AG04449 (cell line): Measurements from ENCODE around the gene LYPD6.

ENCODE experiments used
- CTCF ChIA-PET: fragments of 350-600 bp; formaldehyde crosslinking; extraction: SDS; loops from one replicate; lab custom pipeline; 2021; ENCODE audit warnings: antibody characterized with exemption; lab: Yijun Ruan, JAX
- POLR2A ChIA-PET: fragments of 400-600, 350-600 bp; formaldehyde crosslinking; extraction: SDS; loops from one replicate; lab custom pipeline; 2020; ENCODE audit warnings: antibody characterized with exemption, inconsistent platforms; lab: Yijun Ruan, JAX
- DNase-seq: peaks from one replicate; pipeline ENCODE4 v3.0.0-alpha.2; 2010; ENCODE audit warnings: low read depth, low spot score
- H3K4me3 ChIP-seq: 2 replicates; pipeline ENCODE4 v1.5.1; 2011; ENCODE audit warnings: low read depth, mild to moderate bottlenecking, control low read depth, low read length
- TF ChIP-seq, protein P1 (sequence below): IDR thresholded peaks from one replicate; pipeline ENCODE4 v1.5.1; 2011; ENCODE audit warnings: mild to moderate bottlenecking, moderate library complexity, low read length, control low read depth, inconsistent platforms; ENCODE audit not compliant: insufficient read depth; ENCODE audit errors: missing control alignments

LYPD6 gene

DNA sequence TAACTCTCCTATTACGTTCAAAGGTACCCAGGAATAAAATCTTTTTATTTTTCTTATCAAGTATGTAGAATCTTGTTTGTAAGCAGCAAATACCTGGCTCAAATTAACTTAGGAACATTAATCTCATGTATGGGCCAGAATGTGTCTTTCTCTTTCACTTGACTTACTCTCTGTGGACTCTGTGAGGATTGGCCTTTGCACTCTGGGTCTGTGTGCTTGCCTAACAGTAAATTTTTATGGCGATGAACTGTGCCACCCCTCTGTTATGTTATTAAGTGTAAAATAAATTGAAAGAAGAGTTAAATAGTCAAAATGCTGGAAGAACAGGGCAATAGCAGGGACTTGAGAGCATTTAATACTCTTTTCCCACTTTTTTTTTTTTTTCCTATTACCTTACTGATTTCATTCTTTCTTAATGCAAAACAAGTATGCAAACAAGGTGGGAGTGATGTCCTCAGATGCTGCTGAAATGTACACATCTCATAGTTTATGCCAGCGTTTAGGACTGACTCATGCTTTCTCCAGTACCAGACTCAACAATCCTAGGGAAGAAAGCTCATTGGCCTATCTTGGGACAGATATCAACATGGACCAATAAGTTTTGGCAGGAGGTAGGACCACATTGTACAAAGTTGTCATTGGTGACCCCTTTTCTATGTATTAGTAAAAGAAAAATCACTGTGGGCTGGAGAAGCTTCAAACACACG, 25.5 kb downstream of the LYPD6 start:
- H3K4me3 ChIP-seq, result no peak overlapping the region
- TF ChIP-seq, protein P1, sequence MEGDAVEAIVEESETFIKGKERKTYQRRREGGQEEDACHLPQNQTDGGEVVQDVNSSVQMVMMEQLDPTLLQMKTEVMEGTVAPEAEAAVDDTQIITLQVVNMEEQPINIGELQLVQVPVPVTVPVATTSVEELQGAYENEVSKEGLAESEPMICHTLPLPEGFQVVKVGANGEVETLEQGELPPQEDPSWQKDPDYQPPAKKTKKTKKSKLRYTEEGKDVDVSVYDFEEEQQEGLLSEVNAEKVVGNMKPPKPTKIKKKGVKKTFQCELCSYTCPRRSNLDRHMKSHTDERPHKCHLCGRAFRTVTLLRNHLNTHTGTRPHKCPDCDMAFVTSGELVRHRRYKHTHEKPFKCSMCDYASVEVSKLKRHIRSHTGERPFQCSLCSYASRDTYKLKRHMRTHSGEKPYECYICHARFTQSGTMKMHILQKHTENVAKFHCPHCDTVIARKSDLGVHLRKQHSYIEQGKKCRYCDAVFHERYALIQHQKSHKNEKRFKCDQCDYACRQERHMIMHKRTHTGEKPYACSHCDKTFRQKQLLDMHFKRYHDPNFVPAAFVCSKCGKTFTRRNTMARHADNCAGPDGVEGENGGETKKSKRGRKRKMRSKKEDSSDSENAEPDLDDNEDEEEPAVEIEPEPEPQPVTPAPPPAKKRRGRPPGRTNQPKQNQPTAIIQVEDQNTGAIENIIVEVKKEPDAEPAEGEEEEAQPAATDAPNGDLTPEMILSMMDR, result no peak
- POLR2A ChIA-PET, result no interaction called here
- DNase-seq, result no peak
- CTCF ChIA-PET, result interaction anchor here (1.4 kb wide), 1 partner anchor 10 kb away, joined by 4 read pairs; no protein-coding TSS in a partner anchor

- ChIA-PET POLR2A (no interaction called here), CTCF (no interaction called here)
- TF ChIP-seq, protein P1, result no peak
- DNase-seq, result no peak
- H3K4me3 ChIP-seq, result no peak overlapping the region
These were observed 26.7 kb downstream of the LYPD6 start for GRCh38 chr2:149357058-149357457.

GRCh38 chr2:149360106-149360505, 29.7 kb downstream of the LYPD6 start:
- no peak for DNase-seq
- ChIA-PET POLR2A (no interaction called here), CTCF (no interaction called here)
- TF ChIP-seq, protein P1, result no peak
- H3K4me3 ChIP-seq, result no peak overlapping the region

- ChIA-PET POLR2A (interaction anchor here (1.0 kb wide), 1 partner anchor 47 kb away, joined by 4 read pairs; no protein-coding TSS in a partner anchor), CTCF (interaction anchor here (1.6 kb wide), 1 partner anchor 197 kb away, joined by 4 read pairs; no protein-coding TSS in a partner anchor)
- TF ChIP-seq, protein P1, result no peak
- no peak overlapping the region for H3K4me3 ChIP-seq
- DNase-seq, result peak; percentile 31
These were observed 33.6 kb downstream of the LYPD6 start for GRCh38 chr2:149363958-149364357.

- H3K4me3 ChIP-seq, result no peak overlapping the region
- TF ChIP-seq, protein P1, result no peak
- ChIA-PET CTCF (interaction anchor here (1.3 to 1.6 kb wide), 3 partner anchors 9 to 196 kb away, joined by 4 read pairs; no protein-coding TSS in a partner anchor), POLR2A (no interaction called here)
- DNase-seq, result no peak
These were observed 34.5 kb downstream of the LYPD6 start for GRCh38 chr2:149364839-149365238.

DNA sequence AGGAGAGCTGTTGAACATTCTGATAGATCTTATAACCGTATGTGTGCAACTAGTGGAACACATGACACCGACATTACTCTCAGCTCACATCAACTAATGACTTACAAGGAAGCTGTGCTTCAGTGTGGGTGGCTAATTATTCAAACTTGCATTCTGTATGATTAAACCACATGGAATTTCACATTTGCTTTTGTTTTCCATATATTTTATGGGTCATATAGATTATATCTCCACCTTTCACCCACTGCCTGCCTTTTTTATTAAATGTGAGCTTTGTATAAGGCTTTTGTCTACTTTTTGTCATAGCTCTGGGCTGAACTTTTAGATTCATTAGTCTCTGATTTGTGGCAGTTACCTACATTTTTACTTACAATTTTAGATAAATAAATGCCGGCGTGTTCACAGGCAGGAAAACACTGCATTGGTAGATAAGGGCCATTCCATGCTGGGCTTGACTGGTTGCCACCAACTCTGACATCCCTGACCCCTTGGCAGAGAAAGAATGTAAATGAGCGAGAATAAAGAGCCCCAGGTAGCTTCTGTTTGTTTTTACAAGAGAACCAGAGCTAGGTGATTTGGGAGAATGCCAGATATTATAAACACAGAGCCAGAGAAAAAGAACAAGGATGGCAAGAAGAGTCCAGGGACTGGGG, 35.7 kb downstream of the LYPD6 start:
- CTCF ChIA-PET, result interaction anchor here (1.3 kb wide), 2 partner anchors 10 kb away, joined by 4 read pairs; no protein-coding TSS in a partner anchor
- DNase-seq, result peak; percentile 36
- TF ChIP-seq, protein P1, result no peak
- no peak overlapping the region for H3K4me3 ChIP-seq
- POLR2A ChIA-PET, result no interaction called here
